Epithelial cell of esophagus (primary cell): ENCODE measurements around the gene CTSZ.

Experiments used
- DNase-seq: peaks from one replicate; pipeline ENCODE4 v3.0.0; 2010; ENCODE audit warnings: low read depth
- H3K4me3 ChIP-seq: 2 replicates; pipeline ENCODE4 v1.5.1; 2011; ENCODE audit warnings: mild to moderate bottlenecking, low read length, control low read depth
- CTCF ChIP-seq: IDR thresholded peaks from 2 replicates; pipeline ENCODE4 v1.5.1; 2011; ENCODE audit warnings: low read depth, mild to moderate bottlenecking, low read length, control low read depth, inconsistent platforms; ENCODE audit not compliant: insufficient read depth; ENCODE audit errors: missing control alignments

CTSZ gene

GRCh38 chr20:58996226-58996611 lies 10.8 kb downstream of the CTSZ start:
- no peak overlapping the region for H3K4me3 ChIP-seq
- no peak for TF ChIP-seq CTCF
- DNase-seq: no peak

- DNase-seq: peak; percentile 39
- H3K4me3 ChIP-seq: no peak overlapping the region
- no peak for TF ChIP-seq CTCF
These were observed 11.4 kb downstream of the CTSZ start for GRCh38 chr20:58995461-58996225.

- H3K4me3 ChIP-seq: no peak overlapping the region
- no peak for DNase-seq
These were observed 12.5 kb downstream of the CTSZ start for GRCh38 chr20:58994390-58995159.

GRCh38 chr20:58993332-58994248 lies 13.5 kb downstream of the CTSZ start:
- no peak overlapping the region for H3K4me3 ChIP-seq
- DNase-seq: no peak
- TF ChIP-seq CTCF: no peak

More at GRCh38 chr20:58994390-58995159, 12.5 kb downstream of the CTSZ start:
- no peak for TF ChIP-seq CTCF

GRCh38 chr20:58992911-58993310 lies 14.1 kb downstream of the CTSZ start:
- no peak overlapping the region for H3K4me3 ChIP-seq
- no peak for TF ChIP-seq CTCF
- DNase-seq: no peak

GRCh38 chr20:58991715-58992114 lies 15.3 kb downstream of the CTSZ start:
- no peak for TF ChIP-seq CTCF
- no peak overlapping the region for H3K4me3 ChIP-seq
- no peak for DNase-seq
